ENCODE data around the gene DPP3.

DNA sequence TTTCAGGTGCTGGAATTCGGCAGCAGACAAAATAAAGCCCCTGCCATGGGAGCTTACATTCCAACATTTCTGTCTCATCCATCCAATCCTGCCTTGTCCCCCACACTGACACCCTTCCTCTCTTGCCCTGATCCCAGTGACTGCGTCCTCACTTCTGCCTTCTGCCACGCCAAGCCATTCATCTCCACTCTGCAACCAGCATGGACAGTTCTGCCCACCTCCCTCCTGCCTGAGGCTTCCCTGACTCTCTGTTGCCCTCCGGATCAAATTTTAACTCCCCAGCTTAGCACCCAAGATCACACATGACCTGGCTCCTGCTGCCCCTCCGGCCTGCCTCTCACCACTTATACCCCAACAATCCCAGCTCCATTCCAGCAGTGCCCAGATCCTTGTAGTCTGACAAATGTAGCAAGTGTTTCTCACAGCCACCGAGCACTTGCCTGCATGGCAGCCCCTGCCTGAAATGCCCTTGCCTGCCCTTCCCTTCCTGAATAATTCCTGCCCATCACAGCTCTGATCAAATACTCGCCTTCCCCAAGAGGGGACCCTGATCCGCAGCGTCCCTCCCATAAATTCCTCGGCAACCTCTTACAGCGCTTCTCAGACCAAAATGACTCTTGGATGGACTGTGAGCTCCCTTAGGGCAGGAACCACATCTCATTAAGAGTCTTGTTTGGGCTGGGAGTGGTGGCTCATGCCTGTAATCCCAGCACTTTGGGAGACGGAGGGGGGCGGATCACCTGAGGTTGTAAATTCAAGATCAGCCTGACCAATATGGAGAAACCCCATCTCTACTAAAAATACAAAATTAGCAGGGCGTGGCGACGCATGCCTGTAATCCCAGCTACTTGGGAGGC, 68.8 kb downstream of the DPP3 start:
- TF ChIP-seq, protein P1, sequence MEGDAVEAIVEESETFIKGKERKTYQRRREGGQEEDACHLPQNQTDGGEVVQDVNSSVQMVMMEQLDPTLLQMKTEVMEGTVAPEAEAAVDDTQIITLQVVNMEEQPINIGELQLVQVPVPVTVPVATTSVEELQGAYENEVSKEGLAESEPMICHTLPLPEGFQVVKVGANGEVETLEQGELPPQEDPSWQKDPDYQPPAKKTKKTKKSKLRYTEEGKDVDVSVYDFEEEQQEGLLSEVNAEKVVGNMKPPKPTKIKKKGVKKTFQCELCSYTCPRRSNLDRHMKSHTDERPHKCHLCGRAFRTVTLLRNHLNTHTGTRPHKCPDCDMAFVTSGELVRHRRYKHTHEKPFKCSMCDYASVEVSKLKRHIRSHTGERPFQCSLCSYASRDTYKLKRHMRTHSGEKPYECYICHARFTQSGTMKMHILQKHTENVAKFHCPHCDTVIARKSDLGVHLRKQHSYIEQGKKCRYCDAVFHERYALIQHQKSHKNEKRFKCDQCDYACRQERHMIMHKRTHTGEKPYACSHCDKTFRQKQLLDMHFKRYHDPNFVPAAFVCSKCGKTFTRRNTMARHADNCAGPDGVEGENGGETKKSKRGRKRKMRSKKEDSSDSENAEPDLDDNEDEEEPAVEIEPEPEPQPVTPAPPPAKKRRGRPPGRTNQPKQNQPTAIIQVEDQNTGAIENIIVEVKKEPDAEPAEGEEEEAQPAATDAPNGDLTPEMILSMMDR (conservative IDR thresholded peaks at IDR 0.05; ENCODE audit: low read length) = no peak
- no peak for TF ChIP-seq EZH2phosphoT487 (IDR thresholded peaks at IDR 0.05; ENCODE audit: borderline replicate concordance, low read depth, low read length)
